Erythroblast (primary cell): ENCODE data around the gene YPEL1.

Source experiments
- GATA1 ChIP-seq: IDR thresholded peaks from 2 replicates; pipeline ENCODE4 v1.6.1; 2011; ENCODE audit warnings: low read depth, mild to moderate bottlenecking, control low read depth, low read length, moderate library complexity
- POLR2A ChIP-seq: IDR thresholded peaks from 2 replicates; pipeline ENCODE4 v1.6.1; 2011; ENCODE audit warnings: mild to moderate bottlenecking, low read length

DNA sequence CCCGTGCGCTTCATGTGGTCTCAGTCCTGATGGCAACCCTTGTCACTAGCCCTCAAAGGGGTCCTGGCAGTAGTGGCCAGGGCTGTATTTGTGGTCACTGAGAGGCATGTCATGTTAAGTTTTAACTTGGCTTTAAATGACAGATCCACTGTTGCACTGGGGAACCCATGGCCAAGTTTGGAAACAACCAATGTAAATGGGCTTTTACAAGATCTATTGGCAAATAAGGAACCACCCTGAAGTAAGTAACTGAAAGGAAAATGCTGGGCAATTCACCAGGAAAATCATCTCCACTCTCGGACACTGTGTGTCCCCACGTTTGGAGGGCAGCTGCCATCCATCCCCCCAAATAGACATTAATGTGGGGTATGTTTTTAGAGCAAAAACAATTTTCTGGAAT is 8.4 kb downstream of the YPEL1 start:
- TF ChIP-seq POLR2A (no peak), GATA1 (no peak)
